ENCODE results near the gene PCBP1. TPM values are rescaled to one million over a fixed set of nuclear protein-coding genes. Genes with fewer than 3 reads are reported as not detected.
"Not testable (repeated sequence)": the region's sequence is repeated elsewhere in the genome, so short reads cannot be mapped to it uniquely, and the experiment has no call there.

The PCBP1 gene
- total RNA-seq, 1 donor from 2014 or later: 301 TPM

DNA sequence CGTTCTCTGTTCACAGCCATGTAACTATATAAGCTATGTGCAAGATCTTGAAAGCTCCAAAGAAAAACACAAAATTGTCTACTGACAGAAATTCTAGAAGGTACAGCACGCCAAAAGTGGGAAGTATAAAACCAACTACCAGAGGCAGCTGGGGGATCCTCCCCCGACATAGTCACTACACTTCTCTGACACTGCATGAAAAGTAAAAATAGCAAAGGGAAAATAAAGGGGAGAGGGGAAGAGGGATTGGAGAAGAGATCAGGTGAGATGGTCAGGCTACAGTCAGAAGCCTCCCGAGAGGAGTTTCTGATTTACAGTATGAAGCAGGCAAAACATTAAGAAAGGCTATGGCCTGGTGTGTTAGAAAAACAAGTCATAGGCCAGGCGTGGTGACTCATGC lies 39.8 kb upstream of the PCBP1 start:
- Mint-ChIP-seq H3K36me3 (ENCODE audit: unreplicated experiment) (no peaks in the 10 kb centered on the region), H3K4me1 (ENCODE audit: low read depth, unreplicated experiment) (no peaks in the 10 kb centered on the region), H3K4me3 (ENCODE audit: unreplicated experiment) (no peak overlapping the region), H3K27ac (ENCODE audit: unreplicated experiment) (no peak overlapping the region), H3K9me3 (ENCODE audit: unreplicated experiment) (no peaks in the 10 kb centered on the region), H3K27me3 (ENCODE audit: unreplicated experiment) (peaks cover 2% of the 10 kb centered on the region)
- no peak for DNase-seq
- TF ChIP-seq, protein P1, sequence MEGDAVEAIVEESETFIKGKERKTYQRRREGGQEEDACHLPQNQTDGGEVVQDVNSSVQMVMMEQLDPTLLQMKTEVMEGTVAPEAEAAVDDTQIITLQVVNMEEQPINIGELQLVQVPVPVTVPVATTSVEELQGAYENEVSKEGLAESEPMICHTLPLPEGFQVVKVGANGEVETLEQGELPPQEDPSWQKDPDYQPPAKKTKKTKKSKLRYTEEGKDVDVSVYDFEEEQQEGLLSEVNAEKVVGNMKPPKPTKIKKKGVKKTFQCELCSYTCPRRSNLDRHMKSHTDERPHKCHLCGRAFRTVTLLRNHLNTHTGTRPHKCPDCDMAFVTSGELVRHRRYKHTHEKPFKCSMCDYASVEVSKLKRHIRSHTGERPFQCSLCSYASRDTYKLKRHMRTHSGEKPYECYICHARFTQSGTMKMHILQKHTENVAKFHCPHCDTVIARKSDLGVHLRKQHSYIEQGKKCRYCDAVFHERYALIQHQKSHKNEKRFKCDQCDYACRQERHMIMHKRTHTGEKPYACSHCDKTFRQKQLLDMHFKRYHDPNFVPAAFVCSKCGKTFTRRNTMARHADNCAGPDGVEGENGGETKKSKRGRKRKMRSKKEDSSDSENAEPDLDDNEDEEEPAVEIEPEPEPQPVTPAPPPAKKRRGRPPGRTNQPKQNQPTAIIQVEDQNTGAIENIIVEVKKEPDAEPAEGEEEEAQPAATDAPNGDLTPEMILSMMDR (IDR thresholded peaks at IDR 0.05; ENCODE audit: partially characterized antibody, unreplicated experiment): no peak

DNA sequence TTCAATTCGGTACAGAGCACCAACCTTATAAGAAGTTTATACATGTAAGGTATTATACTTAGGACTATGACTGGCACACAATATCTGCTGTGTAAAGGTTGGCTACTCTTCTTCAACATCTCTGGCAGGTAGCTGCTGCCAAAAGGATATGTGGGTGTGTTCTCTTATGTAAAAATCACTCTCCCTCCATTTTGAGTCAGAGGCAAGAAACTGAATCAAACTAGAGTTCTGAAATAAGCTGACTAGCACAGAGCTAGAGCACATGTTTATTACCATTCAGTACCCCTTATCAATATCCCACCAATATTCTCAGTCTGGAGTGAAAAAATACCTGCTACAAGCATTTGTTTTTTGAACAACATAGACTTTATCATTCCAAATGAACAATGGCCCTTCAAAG lies 38.0 kb upstream of the PCBP1 start:
- H3K36me3 Mint-ChIP-seq (ENCODE audit: unreplicated experiment): no peaks in the 10 kb centered on the region
- H3K4me3 Mint-ChIP-seq (ENCODE audit: unreplicated experiment): no peak overlapping the region
- no peak for DNase-seq
- H3K27ac Mint-ChIP-seq (ENCODE audit: unreplicated experiment): no peak overlapping the region
- no peaks in the 10 kb centered on the region for H3K4me1 Mint-ChIP-seq (ENCODE audit: low read depth, unreplicated experiment)
- H3K27me3 Mint-ChIP-seq (ENCODE audit: unreplicated experiment): peaks cover 2% of the 10 kb centered on the region
- TF ChIP-seq, protein P1 (IDR thresholded peaks at IDR 0.05; ENCODE audit: partially characterized antibody, unreplicated experiment): no peak
- no peaks in the 10 kb centered on the region for H3K9me3 Mint-ChIP-seq (ENCODE audit: unreplicated experiment)

DNA sequence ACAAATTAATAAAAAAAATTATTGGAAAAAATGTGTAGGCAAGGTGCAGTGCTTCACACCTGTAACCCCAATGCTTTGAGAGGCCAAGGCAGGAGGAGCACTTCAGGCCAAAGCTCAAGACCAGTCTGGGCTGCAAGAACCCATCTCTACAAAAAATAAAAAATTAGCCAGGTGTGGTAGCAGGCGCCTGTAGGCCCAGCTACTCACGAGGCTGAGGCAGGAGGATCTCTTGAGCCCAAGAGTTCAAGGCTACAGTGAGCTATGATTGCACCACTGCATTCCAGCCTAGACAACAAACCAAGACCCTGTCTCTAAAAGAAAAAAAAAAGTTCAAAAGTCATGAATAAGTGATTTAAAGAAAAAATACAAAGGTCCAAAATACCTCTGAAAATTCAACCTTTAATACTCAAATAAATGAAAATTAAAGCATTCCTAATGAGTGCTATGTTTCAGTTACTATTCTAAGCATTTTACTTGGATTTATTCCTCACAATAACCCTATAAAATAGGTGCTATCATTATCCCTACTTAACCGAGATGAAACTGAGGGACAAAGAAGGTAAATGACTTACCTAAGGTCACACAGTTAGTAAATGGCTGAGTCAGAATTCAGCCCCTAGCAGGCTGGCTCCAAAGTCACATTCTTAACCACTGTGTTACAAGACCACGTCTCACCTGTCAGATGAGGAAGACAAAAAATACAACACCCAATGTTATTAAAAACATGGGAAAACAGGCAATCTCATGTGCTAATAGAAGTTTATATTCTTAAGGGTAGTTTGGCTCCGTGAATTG lies 36.4 kb upstream of the PCBP1 start:
- H3K36me3 Mint-ChIP-seq (ENCODE audit: unreplicated experiment): no peaks in the 10 kb centered on the region
- no peaks in the 10 kb centered on the region for H3K4me1 Mint-ChIP-seq (ENCODE audit: low read depth, unreplicated experiment)
- H3K4me3 Mint-ChIP-seq (ENCODE audit: unreplicated experiment): no peak overlapping the region
- H3K9me3 Mint-ChIP-seq (ENCODE audit: unreplicated experiment): no peaks in the 10 kb centered on the region
- H3K27ac Mint-ChIP-seq (ENCODE audit: unreplicated experiment): no peak overlapping the region
- no peak for DNase-seq
- TF ChIP-seq, protein P1 (IDR thresholded peaks at IDR 0.05; ENCODE audit: partially characterized antibody, unreplicated experiment): no peak
- H3K27me3 Mint-ChIP-seq (ENCODE audit: unreplicated experiment): peaks cover 2% of the 10 kb centered on the region

DNA sequence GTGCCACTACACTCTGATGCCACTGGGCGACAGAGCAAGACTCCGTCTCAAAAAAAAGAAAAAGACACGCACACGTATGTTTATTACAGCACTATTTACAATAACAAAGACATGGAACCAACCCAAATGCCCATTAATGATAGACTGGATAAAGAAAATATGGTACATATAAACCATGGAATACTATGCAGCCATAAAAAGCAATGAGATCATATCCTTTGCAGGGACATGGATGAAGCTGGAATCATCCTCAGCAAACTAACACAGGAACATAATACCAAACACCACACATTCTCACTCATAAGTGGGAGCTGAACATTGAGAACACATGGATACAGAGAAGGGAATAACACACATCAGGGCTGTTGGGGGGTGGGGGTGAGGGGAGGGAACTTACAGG lies 32.0 kb upstream of the PCBP1 start:
- not testable (repeated sequence) for H3K36me3 Mint-ChIP-seq (ENCODE audit: unreplicated experiment); H3K27ac Mint-ChIP-seq (ENCODE audit: unreplicated experiment); H3K4me1 Mint-ChIP-seq (ENCODE audit: low read depth, unreplicated experiment); H3K9me3 Mint-ChIP-seq (ENCODE audit: unreplicated experiment); DNase-seq; H3K4me3 Mint-ChIP-seq (ENCODE audit: unreplicated experiment); H3K27me3 Mint-ChIP-seq (ENCODE audit: unreplicated experiment)

DNA sequence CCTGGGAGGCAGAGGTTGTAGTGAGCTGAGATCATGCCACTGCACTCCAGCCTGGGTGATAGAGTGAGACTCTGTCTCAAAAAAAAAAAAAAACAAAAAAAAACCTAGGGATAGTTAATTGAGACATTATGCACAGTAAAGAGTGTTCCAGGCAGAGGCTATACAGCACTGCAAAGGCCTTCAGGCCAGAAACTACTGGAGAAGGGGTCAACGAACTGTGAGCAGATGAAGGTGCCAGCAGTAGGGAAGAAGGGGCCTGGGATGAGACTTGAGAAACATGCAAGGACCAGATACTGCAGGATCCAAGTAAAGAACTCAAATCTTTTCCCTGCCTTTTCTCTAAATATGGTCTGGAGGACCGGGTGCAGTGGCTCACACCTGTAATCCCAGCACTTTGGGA lies 26.0 kb upstream of the PCBP1 start:
- no peaks in the 10 kb centered on the region for H3K36me3 Mint-ChIP-seq (ENCODE audit: unreplicated experiment)
- DNase-seq: no peak

More for the DNA sequence above, 26.0 kb upstream of the PCBP1 start:
- peaks cover 3% of the 10 kb centered on the region for H3K27me3 Mint-ChIP-seq (ENCODE audit: unreplicated experiment)
- TF ChIP-seq, protein P1 (IDR thresholded peaks at IDR 0.05; ENCODE audit: partially characterized antibody, unreplicated experiment): no peak
- H3K4me3 Mint-ChIP-seq (ENCODE audit: unreplicated experiment): no peak overlapping the region
- no peaks in the 10 kb centered on the region for H3K9me3 Mint-ChIP-seq (ENCODE audit: unreplicated experiment)
- H3K27ac Mint-ChIP-seq (ENCODE audit: unreplicated experiment): no peak overlapping the region
- H3K4me1 Mint-ChIP-seq (ENCODE audit: low read depth, unreplicated experiment): no peaks in the 10 kb centered on the region

Data from glutamatergic neuron (in vitro differentiated cells).